Tibial nerve (tissue), 4 donors: Measurements from ENCODE around the gene DGKH. TPM values are rescaled to one million over a fixed set of nuclear protein-coding genes. Genes with fewer than 3 reads are reported as not detected.
"Not testable (repeated sequence)": the region's sequence is repeated elsewhere in the genome, so short reads cannot be mapped to it uniquely, and the experiment has no call there.

ENCODE experiments used
- DNase-seq, 2 donors: peaks; one replicate each; pipeline ENCODE4 v3.0.0-alpha.2; 2019; ENCODE audit warnings: low spot score in 2 of 2
- H3K27ac ChIP-seq, 4 donors: fragments of 200-600 bp; sonication (generic) in 3 of 4; one replicate each; pipeline ENCODE4 v1.5.1; 2017 to 2019; ENCODE audit warnings: mild to moderate bottlenecking in 1 of 4
- H3K27me3 ChIP-seq, 2 donors: fragments of 200-600 bp; sonication (generic) in 1 of 2; one replicate each; pipeline versions ENCODE4 v1.5.1 to v1.6.0; 2017 to 2019
- H3K36me3 ChIP-seq, 3 donors: fragments of 200-600 bp; sonication (generic); one replicate each; pipeline ENCODE4 v1.5.1; 2018 to 2019
- H3K4me1 ChIP-seq, 4 donors: fragments of 200-600 bp; sonication (generic) in 3 of 4; one replicate each; pipeline ENCODE4 v1.5.1; 2017 to 2019
- H3K4me3 ChIP-seq, 4 donors: fragments of 200-600 bp; sonication (generic) in 3 of 4; one replicate each; pipeline ENCODE4 v1.5.1; 2017 to 2019; ENCODE audit warnings: mild to moderate bottlenecking in 1 of 4, moderate library complexity in 1 of 4
- H3K9me3 ChIP-seq, 4 donors: fragments of 200-600 bp; sonication (generic) in 3 of 4; one replicate each; pipeline ENCODE4 v1.5.1; 2017 to 2019
- EP300 ChIP-seq, 2 donors: sonication (generic); formaldehyde crosslinking; IDR thresholded peaks; one replicate each; pipeline ENCODE4 v1.6.1; 2017; ENCODE audit warnings: antibody characterized with exemption in 2 of 2, mild to moderate bottlenecking in 1 of 2
- POLR2A ChIP-seq, 2 donors: fragments of 450-650 bp; IDR thresholded peaks; one replicate each; pipeline ENCODE4 v1.6.1; 2017; ENCODE audit warnings: antibody characterized with exemption in 2 of 2, mild to moderate bottlenecking in 2 of 2, moderate library complexity in 2 of 2
- WGBS, 2 donors: methylation state at CpG; one replicate each; pipeline ENCODE4 v1.1.5; 2018; 5-methylcytosine and 5-hydroxymethylcytosine counted together
- total RNA-seq, 4 donors: library from RNA; depleted of rRNA; stranded (reverse); fragments of >200 nt; gene quantifications; one replicate each; pipeline ENCODE4 v1.1.0, GENCODE V29; 2016
- TF ChIP-seq, protein P1 (sequence below), 5 experiments: fragments of 200-600 bp in 3 of 5; fragments of 450-650 bp in 2 of 5; sonication (generic) in 3 of 5; IDR thresholded peaks; one replicate each; pipeline ENCODE4 v1.5.1; 2016 to 2019; ENCODE audit warnings: antibody characterized with exemption in 5 of 5, mild to moderate bottlenecking in 3 of 5, moderate library complexity in 2 of 5

DGKH gene
- total RNA-seq, 4 donors from 2014 or later: 9.6 to 14.5 (median 12.3) TPM

DNA sequence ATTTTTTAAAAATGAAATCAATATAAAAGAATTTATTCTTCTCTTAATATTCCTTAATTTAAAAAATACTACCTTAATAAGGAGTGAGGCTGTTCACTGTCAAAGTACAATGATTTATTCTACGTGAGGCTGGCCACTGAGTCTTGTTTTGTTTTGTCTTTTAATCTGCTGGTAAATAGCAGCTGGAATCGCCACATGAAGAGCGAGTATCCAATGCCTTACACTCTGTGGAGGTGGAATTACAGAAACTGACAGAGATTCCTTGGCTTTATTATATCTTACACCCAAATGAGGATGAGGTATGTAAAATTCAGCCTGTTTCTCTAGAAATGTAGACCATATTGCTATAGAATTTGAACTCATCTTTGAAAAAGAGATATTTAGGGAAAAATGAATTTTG lies 170.6 kb downstream of the DGKH start:
- Histone ChIP-seq H3K36me3 (peaks cover 0 to 39% (median 4%) of the 10 kb centered on the region in 3 donors), H3K4me1 (no peaks in the 10 kb centered on the region), H3K27ac (no peak overlapping the region), H3K27me3 (no peaks in the 10 kb centered on the region), H3K4me3 (no peak overlapping the region), H3K9me3 (no peaks in the 10 kb centered on the region)
- DNase-seq: no peak
- TF ChIP-seq EP300 (IDR thresholded peaks at IDR 0.05) (no peak), POLR2A (IDR thresholded peaks at IDR 0.05) (no peak)
- TF ChIP-seq, protein P1, sequence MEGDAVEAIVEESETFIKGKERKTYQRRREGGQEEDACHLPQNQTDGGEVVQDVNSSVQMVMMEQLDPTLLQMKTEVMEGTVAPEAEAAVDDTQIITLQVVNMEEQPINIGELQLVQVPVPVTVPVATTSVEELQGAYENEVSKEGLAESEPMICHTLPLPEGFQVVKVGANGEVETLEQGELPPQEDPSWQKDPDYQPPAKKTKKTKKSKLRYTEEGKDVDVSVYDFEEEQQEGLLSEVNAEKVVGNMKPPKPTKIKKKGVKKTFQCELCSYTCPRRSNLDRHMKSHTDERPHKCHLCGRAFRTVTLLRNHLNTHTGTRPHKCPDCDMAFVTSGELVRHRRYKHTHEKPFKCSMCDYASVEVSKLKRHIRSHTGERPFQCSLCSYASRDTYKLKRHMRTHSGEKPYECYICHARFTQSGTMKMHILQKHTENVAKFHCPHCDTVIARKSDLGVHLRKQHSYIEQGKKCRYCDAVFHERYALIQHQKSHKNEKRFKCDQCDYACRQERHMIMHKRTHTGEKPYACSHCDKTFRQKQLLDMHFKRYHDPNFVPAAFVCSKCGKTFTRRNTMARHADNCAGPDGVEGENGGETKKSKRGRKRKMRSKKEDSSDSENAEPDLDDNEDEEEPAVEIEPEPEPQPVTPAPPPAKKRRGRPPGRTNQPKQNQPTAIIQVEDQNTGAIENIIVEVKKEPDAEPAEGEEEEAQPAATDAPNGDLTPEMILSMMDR (IDR thresholded peaks at IDR 0.05): no peak
- 88 to 91% methylated on average over 3 of the region's 3 CpGs for whole genome bisulfite sequencing, 2 donors

DNA sequence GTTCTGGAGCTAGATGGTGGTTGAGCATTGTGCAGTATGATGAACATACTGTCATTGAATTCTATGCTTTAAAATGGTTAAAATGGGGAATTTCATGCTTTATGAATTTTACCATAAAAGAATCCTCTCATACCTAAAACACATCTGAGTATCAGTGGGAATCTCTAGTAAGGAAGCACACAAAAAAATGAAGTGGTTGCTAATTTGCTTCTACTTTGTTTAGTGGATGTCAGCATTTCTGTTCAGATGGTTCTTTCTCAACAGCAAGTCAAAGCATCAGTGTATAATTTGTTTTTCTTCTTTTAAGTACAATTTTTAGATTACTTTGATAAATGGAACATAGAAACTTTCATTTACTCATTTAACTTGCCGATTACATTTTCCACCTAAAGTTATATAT lies 171.4 kb downstream of the DGKH start:
- Histone ChIP-seq H3K4me3 (no peak overlapping the region), H3K4me1 (no peaks in the 10 kb centered on the region), H3K9me3 (no peaks in the 10 kb centered on the region), H3K27ac (no peak overlapping the region), H3K27me3 (no peaks in the 10 kb centered on the region), H3K36me3 (peaks cover 0 to 47% (median 4%) of the 10 kb centered on the region in 3 donors)
- TF ChIP-seq, protein P1 (IDR thresholded peaks at IDR 0.05): no peak
- TF ChIP-seq POLR2A (IDR thresholded peaks at IDR 0.05): no peak
- TF ChIP-seq EP300 (IDR thresholded peaks at IDR 0.05): no peak
- 98 to 100% methylated on average over 1 of the region's 1 CpG for WGBS, 2 donors
- DNase-seq: no peak

DNA sequence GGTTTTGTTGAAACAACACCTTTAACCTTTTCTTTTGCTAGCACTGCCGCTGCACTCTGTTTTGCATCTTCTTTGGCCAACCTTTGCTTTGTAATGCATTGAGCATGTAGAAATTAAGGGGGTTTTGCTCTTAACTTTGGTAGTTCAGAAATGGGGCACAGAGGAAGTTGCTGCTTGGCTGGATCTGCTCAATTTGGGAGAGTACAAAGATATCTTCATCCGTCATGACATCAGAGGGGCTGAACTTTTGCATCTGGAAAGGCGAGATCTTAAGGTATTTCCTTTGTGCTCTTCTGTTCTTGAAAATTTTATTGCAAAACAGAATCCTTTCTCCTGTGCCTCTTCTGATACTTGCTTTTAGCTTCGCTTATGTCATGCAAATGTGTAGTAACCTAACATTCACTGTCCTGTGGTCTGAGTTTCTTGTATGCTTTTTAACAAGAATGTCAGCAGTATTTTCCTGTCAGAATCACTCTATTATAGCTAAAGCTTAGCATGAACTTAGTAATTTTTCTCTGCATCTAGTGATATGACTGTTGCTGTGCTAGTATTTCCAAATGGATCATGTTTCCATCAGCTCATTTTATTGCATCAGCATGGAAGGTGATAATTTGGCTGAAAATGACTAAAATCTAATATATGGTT lies 172.8 kb downstream of the DGKH start:
- DNase-seq: no peak
- WGBS, 2 donors: 78 to 90% methylated on average over 4 of the region's 4 CpGs
- no peaks in the 10 kb centered on the region for H3K4me1 ChIP-seq
- no peak overlapping the region for H3K27ac ChIP-seq
- H3K4me3 ChIP-seq: no peak overlapping the region
- TF ChIP-seq, protein P1 (IDR thresholded peaks at IDR 0.05): no peak
- no peak for TF ChIP-seq POLR2A (IDR thresholded peaks at IDR 0.05)
- no peak for TF ChIP-seq EP300 (IDR thresholded peaks at IDR 0.05)
- peaks cover 0 to 51% (median 4%) of the 10 kb centered on the region in 3 donors for H3K36me3 ChIP-seq
- H3K27me3 ChIP-seq: no peaks in the 10 kb centered on the region
- no peaks in the 10 kb centered on the region for H3K9me3 ChIP-seq

DNA sequence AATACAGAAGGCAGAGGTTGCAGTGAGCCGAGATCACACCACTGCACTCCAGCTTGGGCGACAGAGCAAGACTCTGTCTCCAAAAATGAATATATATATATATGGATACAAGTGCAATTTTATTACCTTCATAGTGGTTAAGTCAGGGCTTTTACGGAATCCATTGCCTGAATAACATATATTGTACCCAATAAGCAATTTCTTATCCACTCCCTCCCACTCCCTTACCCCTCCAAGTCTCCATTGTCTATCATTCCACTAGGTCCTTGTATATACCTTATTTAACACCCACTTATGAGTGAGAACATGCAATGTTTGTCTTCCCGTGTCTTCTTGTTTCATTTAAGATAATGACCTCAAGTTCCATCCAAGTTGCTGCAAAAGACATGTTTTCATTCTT lies 175.2 kb downstream of the DGKH start:
- Histone ChIP-seq H3K4me3 (no peak overlapping the region), H3K36me3 (peaks cover 0 to 55% (median 4%) of the 10 kb centered on the region in 3 donors), H3K4me1 (no peaks in the 10 kb centered on the region), H3K9me3 (no peaks in the 10 kb centered on the region), H3K27ac (no peak overlapping the region), H3K27me3 (no peaks in the 10 kb centered on the region)
- 96% methylated on average over 4 of the region's 4 CpGs for WGBS, 2 donors
- DNase-seq: no peak
- TF ChIP-seq, protein P1 (IDR thresholded peaks at IDR 0.05): no peak

DNA sequence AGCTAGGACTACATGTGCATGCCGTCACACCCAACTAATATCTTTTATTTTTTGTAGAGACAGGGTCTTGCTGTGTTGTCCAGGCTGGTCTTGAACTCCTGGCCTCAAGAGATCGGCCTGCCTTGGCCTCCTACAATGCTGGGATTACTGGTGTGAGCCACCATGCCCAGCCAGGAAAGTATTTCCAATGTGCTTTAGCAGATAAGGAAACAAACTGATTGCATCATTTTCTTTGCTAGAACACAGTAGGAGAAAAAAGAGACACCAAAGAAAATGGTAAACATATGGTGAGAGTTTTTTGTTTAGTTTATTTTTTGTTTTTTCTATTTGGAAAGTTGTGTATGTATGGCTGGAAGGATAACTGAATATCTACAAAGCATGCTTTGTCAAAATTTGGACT lies 176.6 kb downstream of the DGKH start:
- Histone ChIP-seq H3K36me3 (peaks cover 0 to 55% (median 0%) of the 10 kb centered on the region in 3 donors), H3K4me3 (no peak overlapping the region), H3K9me3 (no peaks in the 10 kb centered on the region), H3K4me1 (no peaks in the 10 kb centered on the region), H3K27ac (no peak overlapping the region), H3K27me3 (no peaks in the 10 kb centered on the region)
- DNase-seq: no peak
- 95 to 96% methylated on average over 2 of the region's 2 CpGs for WGBS, 2 donors
- TF ChIP-seq POLR2A (IDR thresholded peaks at IDR 0.05) (no peak), EP300 (IDR thresholded peaks at IDR 0.05) (no peak)
- TF ChIP-seq, protein P1 (IDR thresholded peaks at IDR 0.05): no peak

DNA sequence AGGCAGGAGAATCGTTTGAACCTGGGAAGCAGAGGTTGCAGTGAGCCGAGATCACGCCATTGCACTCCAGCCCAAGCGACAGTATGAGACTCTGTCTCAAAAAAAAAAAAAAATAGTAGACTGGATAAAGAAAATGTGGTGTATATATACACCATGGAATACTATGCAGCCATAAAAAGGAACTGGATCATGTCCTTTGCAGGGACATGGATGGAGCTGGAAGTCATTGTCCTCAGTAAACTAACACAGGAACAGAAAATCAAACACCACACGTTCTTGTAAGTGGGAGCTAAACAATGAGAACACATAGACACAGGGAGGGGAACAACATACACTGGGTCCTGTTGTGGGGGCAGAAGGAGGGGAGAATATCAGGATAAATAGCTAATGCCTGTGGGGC lies 178.3 kb downstream of the DGKH start:
- not testable (repeated sequence) for H3K9me3 ChIP-seq, H3K27me3 ChIP-seq, H3K4me3 ChIP-seq, H3K4me1 ChIP-seq, DNase-seq, H3K27ac ChIP-seq
- H3K36me3 ChIP-seq: peaks cover 0 to 45% (median 0%) of the 10 kb centered on the region in 3 donors
- 96 to 98% methylated on average over 5 of the region's 5 CpGs for WGBS, 2 donors
